Fibroblast of skin of abdomen (primary cell): ENCODE results near the gene TTC39A.

Experiments
- DNase-seq: peaks from one replicate; pipeline ENCODE4 v3.0.0-alpha.2; 2013

The TTC39A gene

GRCh38 chr1:51313961-51314777 is 16.2 kb downstream of the TTC39A start:
- peak; percentile 60 for DNase-seq

- DNase-seq = no peak
Observed at GRCh38 chr1:51313268-51313852, 17.0 kb downstream of the TTC39A start.

GRCh38 chr1:51312718-51313117 is 17.6 kb downstream of the TTC39A start:
- DNase-seq = no peak

- no peak for DNase-seq
Observed at GRCh38 chr1:51311826-51312225, 18.5 kb downstream of the TTC39A start.

GRCh38 chr1:51310871-51311613 is 19.3 kb downstream of the TTC39A start:
- DNase-seq = no peak

- no peak for DNase-seq
Observed at GRCh38 chr1:51309291-51309690, 21.1 kb downstream of the TTC39A start.

GRCh38 chr1:51308636-51309035 is 21.7 kb downstream of the TTC39A start:
- no peak for DNase-seq

GRCh38 chr1:51306950-51307349 is 23.4 kb downstream of the TTC39A start:
- DNase-seq = no peak

GRCh38 chr1:51305371-51305823 is 25.0 kb downstream of the TTC39A start:
- no peak for DNase-seq

- DNase-seq = no peak
Observed at GRCh38 chr1:51304360-51304759, 26.0 kb downstream of the TTC39A start.

GRCh38 chr1:51303751-51304251 is 26.6 kb downstream of the TTC39A start:
- DNase-seq = no peak

- no peak for DNase-seq
Observed at GRCh38 chr1:51303315-51303714, 27.0 kb downstream of the TTC39A start.

- no peak for DNase-seq
Observed at GRCh38 chr1:51302746-51303145, 27.6 kb downstream of the TTC39A start.

- DNase-seq = no peak
Observed at GRCh38 chr1:51302270-51302669, 28.1 kb downstream of the TTC39A start.

GRCh38 chr1:51301844-51302162 is 28.6 kb downstream of the TTC39A start:
- no peak for DNase-seq

GRCh38 chr1:51301152-51301843 is 29.1 kb downstream of the TTC39A start:
- no peak for DNase-seq

- DNase-seq = no peak
Observed at GRCh38 chr1:51299981-51300670, 30.2 kb downstream of the TTC39A start.

- DNase-seq = no peak
Observed at GRCh38 chr1:51299185-51299885, 31.0 kb downstream of the TTC39A start.

GRCh38 chr1:51298322-51298705 is 32.0 kb downstream of the TTC39A start:
- no peak for DNase-seq

- no peak for DNase-seq
Observed at GRCh38 chr1:51297401-51298321, 32.7 kb downstream of the TTC39A start.
